Measurements from ENCODE around the gene NCF4. TPM values are rescaled to one million over a fixed set of nuclear protein-coding genes. Genes with fewer than 3 reads are reported as not detected.

Gene NCF4
- total and polyA plus RNA-seq, 7 donors, result 1.5 to 4.3 (median 2.6) TPM

GRCh38 chr22:36852056-36852973 is 8.5 kb upstream of the NCF4 start:
- intact Hi-C loops (cut with DNase I), result loop anchor here in 1 of 2 donors (10.0 kb wide), 1 partner anchor 122 kb away; no protein-coding TSS in a partner anchor
- no peak for DNase-seq

GRCh38 chr22:36853407-36854099 is 7.3 kb upstream of the NCF4 start:
- 55 to 60% (median 58%) methylated on average over 16 of the region's 16 CpGs for WGBS, 3 donors
- ATAC-seq (no peak), DNase-seq (peak; percentile 71 to 84)
- Histone ChIP-seq H3K4me1 (peaks cover 31% of the 10 kb centered on the region), H3K27me3 (ENCODE audit: insufficient read depth in 3 of 3, low read length in 2 of 3) (peaks cover 0 to 10% (median 2%) of the 10 kb centered on the region in 3 donors), H3K27ac (no peak overlapping the region), H3K9me3 (no peaks in the 10 kb centered on the region), H3K36me3 (ENCODE audit: insufficient read depth in 1 of 2, low read depth in 1 of 2) (no peaks in the 10 kb centered on the region), H3K4me3 (no peak overlapping the region)
- intact Hi-C loops (cut with DNase I), result loop anchor here in 1 of 2 donors (10.0 kb wide), 1 partner anchor 121 kb away; no protein-coding TSS in a partner anchor
- TF ChIP-seq, protein P1, sequence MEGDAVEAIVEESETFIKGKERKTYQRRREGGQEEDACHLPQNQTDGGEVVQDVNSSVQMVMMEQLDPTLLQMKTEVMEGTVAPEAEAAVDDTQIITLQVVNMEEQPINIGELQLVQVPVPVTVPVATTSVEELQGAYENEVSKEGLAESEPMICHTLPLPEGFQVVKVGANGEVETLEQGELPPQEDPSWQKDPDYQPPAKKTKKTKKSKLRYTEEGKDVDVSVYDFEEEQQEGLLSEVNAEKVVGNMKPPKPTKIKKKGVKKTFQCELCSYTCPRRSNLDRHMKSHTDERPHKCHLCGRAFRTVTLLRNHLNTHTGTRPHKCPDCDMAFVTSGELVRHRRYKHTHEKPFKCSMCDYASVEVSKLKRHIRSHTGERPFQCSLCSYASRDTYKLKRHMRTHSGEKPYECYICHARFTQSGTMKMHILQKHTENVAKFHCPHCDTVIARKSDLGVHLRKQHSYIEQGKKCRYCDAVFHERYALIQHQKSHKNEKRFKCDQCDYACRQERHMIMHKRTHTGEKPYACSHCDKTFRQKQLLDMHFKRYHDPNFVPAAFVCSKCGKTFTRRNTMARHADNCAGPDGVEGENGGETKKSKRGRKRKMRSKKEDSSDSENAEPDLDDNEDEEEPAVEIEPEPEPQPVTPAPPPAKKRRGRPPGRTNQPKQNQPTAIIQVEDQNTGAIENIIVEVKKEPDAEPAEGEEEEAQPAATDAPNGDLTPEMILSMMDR (IDR thresholded peaks at IDR 0.05), result peak; percentile 37

More at GRCh38 chr22:36852056-36852973, 8.5 kb upstream of the NCF4 start:
- H3K36me3 ChIP-seq (ENCODE audit: insufficient read depth in 1 of 2, low read depth in 1 of 2), result no peaks in the 10 kb centered on the region
- H3K9me3 ChIP-seq, result no peaks in the 10 kb centered on the region
- no peak overlapping the region for H3K4me3 ChIP-seq
- 64 to 79% (median 69%) methylated on average over 7 of the region's 7 CpGs for WGBS, 3 donors
- TF ChIP-seq, protein P1 (IDR thresholded peaks at IDR 0.05), result no peak
- peaks cover 21% of the 10 kb centered on the region for H3K4me1 ChIP-seq
- peaks cover 0 to 23% (median 3%) of the 10 kb centered on the region in 3 donors for H3K27me3 ChIP-seq (ENCODE audit: insufficient read depth in 3 of 3, low read length in 2 of 3)
- no peak overlapping the region for H3K27ac ChIP-seq
- ATAC-seq, result no peak

DNA sequence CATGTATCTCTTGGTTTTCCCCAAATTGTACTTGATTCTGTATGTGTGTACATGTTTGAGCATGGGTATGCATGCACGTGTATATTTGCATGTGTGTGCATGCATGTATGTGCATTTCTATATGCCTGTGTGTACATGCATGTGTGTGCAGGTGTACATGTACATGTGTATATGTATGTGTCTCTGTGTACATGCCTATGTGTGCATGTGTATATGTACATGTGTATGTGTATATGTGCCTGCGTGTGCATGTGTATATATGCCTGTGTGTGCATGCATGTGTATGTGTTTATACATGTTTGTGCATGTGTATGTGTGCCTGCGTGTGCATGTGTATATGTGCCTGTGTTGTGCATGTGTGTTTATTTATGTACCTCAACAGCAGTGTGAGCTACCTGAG is 5.3 kb upstream of the NCF4 start:
- no peak overlapping the region for H3K4me3 ChIP-seq
- DNase-seq (no peak), ATAC-seq (no peak)
- H3K27me3 ChIP-seq (ENCODE audit: insufficient read depth in 3 of 3, low read length in 2 of 3), result peaks cover 0 to 5% (median 2%) of the 10 kb centered on the region in 3 donors
- peaks cover 31% of the 10 kb centered on the region for H3K4me1 ChIP-seq
- intact Hi-C loops (cut with DNase I), result loop anchor here (5.0 to 10.0 kb wide), 4 partner anchors 73 to 308 kb away; no protein-coding TSS in a partner anchor
- no peak overlapping the region for H3K27ac ChIP-seq
- no peaks in the 10 kb centered on the region for H3K9me3 ChIP-seq
- H3K36me3 ChIP-seq (ENCODE audit: insufficient read depth in 1 of 2, low read depth in 1 of 2), result no peaks in the 10 kb centered on the region
- 87 to 98% (median 89%) methylated on average over 3 of the region's 3 CpGs for WGBS, 3 donors
- TF ChIP-seq, protein P1 (IDR thresholded peaks at IDR 0.05), result no peak

DNA sequence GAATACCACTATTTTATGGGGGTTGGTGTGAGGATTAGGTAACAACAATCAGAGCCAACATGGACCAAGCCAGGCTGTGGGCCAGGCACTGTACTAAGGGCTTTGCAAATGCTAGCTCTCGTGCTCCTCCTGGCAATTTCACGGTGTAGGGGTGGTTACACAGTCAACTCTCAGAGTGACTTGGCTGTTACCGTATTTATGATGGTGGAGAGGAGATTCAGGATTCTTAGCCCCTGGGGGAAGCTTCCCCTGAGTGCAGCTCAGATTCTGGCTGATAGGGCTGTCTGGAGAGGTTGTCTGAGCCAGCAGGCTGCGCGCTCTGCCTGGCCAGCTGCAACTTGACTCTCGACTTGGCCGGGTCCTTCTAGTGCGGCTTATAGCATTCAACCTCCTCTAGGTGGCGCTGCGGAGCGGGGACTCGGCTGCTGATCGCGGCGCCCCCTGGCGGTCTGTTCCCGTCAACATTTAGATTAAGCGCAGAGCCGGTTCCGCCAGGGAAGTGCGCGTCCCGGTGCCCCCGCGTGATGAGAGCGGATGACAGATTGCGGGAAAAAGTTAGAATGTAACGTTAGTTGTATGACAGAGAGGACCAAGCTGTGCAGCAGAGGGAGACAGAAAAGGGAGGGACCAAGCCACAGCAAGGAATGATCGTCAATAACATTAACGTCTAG is 4.5 kb upstream of the NCF4 start:
- ATAC-seq (peak; percentile 92 to 97 (median 96)), DNase-seq (peak; percentile 91 to 94)
- no peaks in the 10 kb centered on the region for H3K9me3 ChIP-seq
- no peak overlapping the region for H3K27ac ChIP-seq
- TF ChIP-seq, protein P1 (IDR thresholded peaks at IDR 0.05), result peak; percentile 100
- no peaks in the 10 kb centered on the region for H3K36me3 ChIP-seq (ENCODE audit: insufficient read depth in 1 of 2, low read depth in 1 of 2)
- 4 to 5% (median 4%) methylated on average over 30 of the region's 30 CpGs for WGBS, 3 donors
- intact Hi-C loops (cut with DNase I), result loop anchor here (2.0 to 10.0 kb wide), 5 partner anchors 73 to 309 kb away; no protein-coding TSS in a partner anchor
- no peak overlapping the region for H3K4me3 ChIP-seq
- peaks cover 31% of the 10 kb centered on the region for H3K4me1 ChIP-seq
- H3K27me3 ChIP-seq (ENCODE audit: insufficient read depth in 3 of 3, low read length in 2 of 3), result peaks cover 0 to 2% (median under 1%) of the 10 kb centered on the region in 3 donors
